Liver (tissue), 9 donors: ENCODE results near the gene CRACDL. TPM values are rescaled to one million over a fixed set of nuclear protein-coding genes. Genes with fewer than 3 reads are reported as not detected.

ENCODE experiments used
- DNase-seq: peaks from one replicate; pipeline ENCODE4 v3.0.0-alpha.2; 2017; ENCODE audit warnings: low spot score
- H3K27ac ChIP-seq, 2 donors: one replicate each; pipeline ENCODE4 v1.7.0; 2013; ENCODE audit warnings: inconsistent platforms in 2 of 2, low read length in 2 of 2, control low read depth in 1 of 2, low read depth in 1 of 2, mild to moderate bottlenecking in 1 of 2
- H3K27me3 ChIP-seq, 4 donors: one replicate each; pipeline versions ENCODE4 v1.6.1 to v1.7.0; 2013; ENCODE audit warnings: low read length in 3 of 4, inconsistent platforms in 1 of 4, mild to moderate bottlenecking in 1 of 4, moderate library complexity in 1 of 4; ENCODE audit not compliant: control insufficient read depth in 4 of 4, insufficient read depth in 4 of 4
- H3K36me3 ChIP-seq, 4 donors: one replicate each; pipeline versions ENCODE4 v1.6.1 to v1.7.0; 2013; ENCODE audit warnings: low read length in 3 of 4, mild to moderate bottlenecking in 3 of 4, low read depth in 1 of 4, moderate library complexity in 1 of 4; ENCODE audit not compliant: control insufficient read depth in 4 of 4, insufficient read depth in 3 of 4
- H3K4me1 ChIP-seq, 4 donors: one replicate each; pipeline versions ENCODE4 v1.6.1 to v1.7.0; 2013; ENCODE audit warnings: low read length in 3 of 4, mild to moderate bottlenecking in 3 of 4, moderate library complexity in 1 of 4; ENCODE audit not compliant: control insufficient read depth in 4 of 4, insufficient read depth in 4 of 4
- H3K4me3 ChIP-seq, 3 donors: one replicate each; pipeline versions ENCODE4 v1.6.1 to v1.7.0; 2013; ENCODE audit warnings: low read length in 3 of 3, control low read depth in 1 of 3, low read depth in 1 of 3, mild to moderate bottlenecking in 1 of 3
- H3K9ac ChIP-seq, 2 donors: one replicate each; pipeline ENCODE4 v1.7.0; 2013; ENCODE audit warnings: low read length in 2 of 2, mild to moderate bottlenecking in 2 of 2, moderate library complexity in 2 of 2, control low read depth in 1 of 2, low read depth in 1 of 2
- H3K9me3 ChIP-seq, 4 donors: one replicate each; pipeline versions ENCODE4 v1.6.1 to v1.7.0; 2013; ENCODE audit warnings: low read length in 3 of 4; ENCODE audit not compliant: control insufficient read depth in 4 of 4
- ATF3 ChIP-seq: IDR thresholded peaks from 2 replicates; pipeline ENCODE4 v1.6.1; 2016; ENCODE audit warnings: antibody characterized with exemption
- CTCF ChIP-seq: fragments of 150-350 bp; IDR thresholded peaks from 2 replicates; pipeline ENCODE4 v1.5.1; 2017; ENCODE audit warnings: improper control_type of control experiment, low read depth, low read length; ENCODE audit not compliant: missing input control
- EGR1 ChIP-seq, 2 donors: IDR thresholded peaks; 2 replicates each; pipeline ENCODE4 v1.6.1; 2016 to 2018; ENCODE audit warnings: antibody characterized with exemption in 2 of 2, low read depth in 2 of 2
- FOXA1 ChIP-seq: IDR thresholded peaks from 2 replicates; pipeline ENCODE4 v1.6.1; 2016; ENCODE audit warnings: antibody characterized with exemption
- FOXA2 ChIP-seq: IDR thresholded peaks from 2 replicates; pipeline ENCODE4 v1.6.1; 2016; ENCODE audit warnings: antibody characterized with exemption
- GABPA ChIP-seq, 2 donors: IDR thresholded peaks in 1 of 2; conservative IDR thresholded peaks in 1 of 2; 2 replicates each; pipeline ENCODE4 v1.6.1; 2016; ENCODE audit warnings: antibody characterized with exemption in 2 of 2, mild to moderate bottlenecking in 1 of 2, moderate library complexity in 1 of 2
- HNF4A ChIP-seq, 2 donors: conservative IDR thresholded peaks; 2 replicates each; pipeline ENCODE4 v1.6.1; 2016; ENCODE audit warnings: antibody characterized with exemption in 2 of 2, mild to moderate bottlenecking in 2 of 2
- HNF4G ChIP-seq: IDR thresholded peaks from 2 replicates; pipeline ENCODE4 v1.6.1; 2016; ENCODE audit warnings: antibody characterized with exemption
- JUND ChIP-seq, 2 donors: IDR thresholded peaks; 2 replicates each; pipeline ENCODE4 v1.6.1; 2016; ENCODE audit warnings: antibody characterized with exemption in 2 of 2
- NR2F2 ChIP-seq: IDR thresholded peaks from 2 replicates; pipeline ENCODE4 v1.6.1; 2016; ENCODE audit warnings: antibody characterized with exemption
- RAD21 ChIP-seq, 2 donors: IDR thresholded peaks; 2 replicates each; pipeline ENCODE4 v1.6.1; 2016; ENCODE audit warnings: antibody characterized with exemption in 2 of 2, mild to moderate bottlenecking in 2 of 2
- REST ChIP-seq: IDR thresholded peaks from 2 replicates; pipeline ENCODE4 v1.6.1; 2016; ENCODE audit warnings: antibody characterized with exemption, mild to moderate bottlenecking
- RXRA ChIP-seq, 2 donors: IDR thresholded peaks; 2 replicates each; pipeline ENCODE4 v1.6.1; 2017 to 2018; ENCODE audit warnings: antibody characterized with exemption in 2 of 2, mild to moderate bottlenecking in 1 of 2
- SP1 ChIP-seq: IDR thresholded peaks from 2 replicates; pipeline ENCODE4 v1.6.1; 2018; ENCODE audit warnings: antibody characterized with exemption, mild to moderate bottlenecking
- TAF1 ChIP-seq: conservative IDR thresholded peaks from 2 replicates; pipeline ENCODE4 v1.6.1; 2016; ENCODE audit warnings: antibody characterized with exemption, mild to moderate bottlenecking
- YY1 ChIP-seq: IDR thresholded peaks from 2 replicates; pipeline ENCODE4 v1.6.1; 2016; ENCODE audit warnings: antibody characterized with exemption, mild to moderate bottlenecking
- ZBTB33 ChIP-seq: IDR thresholded peaks from 2 replicates; pipeline ENCODE4 v1.6.1; 2016; ENCODE audit warnings: antibody characterized with exemption
- WGBS: extraction: QIAGEN DNeasy Blood & Tissue Kit; methylation state at CpG from one replicate; pipeline ENCODE4 v1.1.7; 2013; 5-methylcytosine and 5-hydroxymethylcytosine counted together
- polyA plus RNA-seq, 2 donors: library from polyadenylated mRNA; stranded (reverse) in 1 of 2; unstranded in 1 of 2; fragments of 200-250 nt in 1 of 2; fragments of >200 nt in 1 of 2; fragmentation: Nextera tagmentation in 1 of 2; extraction: Ambion mirVana in 1 of 2; gene quantifications; one replicate each; pipeline versions ENCODE4 v1.2.1 to v1.2.3, GENCODE V29; 2013 to 2015
- total RNA-seq, 2 donors: library from RNA; depleted of rRNA; stranded (reverse); fragments of >200 nt; gene quantifications; one replicate each; pipeline ENCODE4 v1.2.3, GENCODE V29; 2014
- donor health status: healthy.
- donor health status: healthy.
- donor health status: healthy.
- donor health status: healthy.
- donor health status: healthy.

Gene CRACDL
- total and polyA plus RNA-seq, 4 donors, result 0.13 to 0.46 (median 0.29) TPM

GRCh38 chr2:98828369-98828744 lies 107.7 kb downstream of the CRACDL start:
- no peak overlapping the region for H3K9ac ChIP-seq
- no peaks in the 10 kb centered on the region for H3K4me1 ChIP-seq
- H3K9me3 ChIP-seq, result no peaks in the 10 kb centered on the region
- no peaks in the 10 kb centered on the region for H3K36me3 ChIP-seq
- H3K27ac ChIP-seq, result no peak overlapping the region
- H3K27me3 ChIP-seq, result no peaks in the 10 kb centered on the region
- 84% methylated on average over 7 of the region's 7 CpGs for WGBS
- no peak for TF ChIP-seq HNF4A (conservative IDR thresholded peaks at IDR 0.05)
- no peak for TF ChIP-seq ATF3
- no peak for TF ChIP-seq ZBTB33
- no peak for TF ChIP-seq TAF1
- no peak for TF ChIP-seq FOXA1
- TF ChIP-seq NR2F2, result no peak
- no peak for TF ChIP-seq RXRA (IDR thresholded peaks at IDR 0.05)
- TF ChIP-seq CTCF, result no peak
- TF ChIP-seq GABPA (IDR thresholded peaks at IDR 0.05 in 1 of 2, conservative IDR thresholded peaks at IDR 0.05 in 1 of 2), result no peak
- no peak for TF ChIP-seq JUND (IDR thresholded peaks at IDR 0.05)
- no peak for TF ChIP-seq SP1
- no peak for TF ChIP-seq REST
- no peak for TF ChIP-seq YY1
- TF ChIP-seq HNF4G, result no peak
- no peak for TF ChIP-seq EGR1 (IDR thresholded peaks at IDR 0.05; ENCODE audit: low read depth in 2 of 2)
- TF ChIP-seq RAD21 (IDR thresholded peaks at IDR 0.05), result no peak
- H3K4me3 ChIP-seq, result no peak overlapping the region
- DNase-seq, result no peak

- 87% methylated on average over 11 of the region's 11 CpGs for WGBS
Observed at GRCh38 chr2:98827625-98828368, 108.2 kb downstream of the CRACDL start.

More at GRCh38 chr2:98827625-98828368, 108.2 kb downstream of the CRACDL start:
- no peaks in the 10 kb centered on the region for H3K36me3 ChIP-seq
- no peaks in the 10 kb centered on the region for H3K9me3 ChIP-seq
- H3K4me1 ChIP-seq, result no peaks in the 10 kb centered on the region
- no peak overlapping the region for H3K27ac ChIP-seq
- no peak overlapping the region for H3K9ac ChIP-seq
- no peaks in the 10 kb centered on the region for H3K27me3 ChIP-seq
- DNase-seq, result no peak
- no peak for TF ChIP-seq REST
- no peak for TF ChIP-seq ATF3
- no peak for TF ChIP-seq HNF4G
- no peak for TF ChIP-seq RXRA (IDR thresholded peaks at IDR 0.05)
- TF ChIP-seq CTCF, result no peak
- TF ChIP-seq HNF4A (conservative IDR thresholded peaks at IDR 0.05), result no peak
- TF ChIP-seq RAD21 (IDR thresholded peaks at IDR 0.05), result no peak
- no peak for TF ChIP-seq TAF1
- no peak for TF ChIP-seq NR2F2
- TF ChIP-seq FOXA2, result no peak
- no peak for TF ChIP-seq FOXA1
- no peak overlapping the region for H3K4me3 ChIP-seq
